Gastroesophageal sphincter (tissue), 4 donors: ENCODE measurements around the gene POLR2F. TPM values are rescaled to one million over a fixed set of nuclear protein-coding genes. Genes with fewer than 3 reads are reported as not detected.
"Not testable (repeated sequence)": the region's sequence is repeated elsewhere in the genome, so short reads cannot be mapped to it uniquely, and the experiment has no call there.

Experiments used
- ATAC-seq: fragments of 150-250 bp; one replicate; pipeline ENCODE4 v1.9.1; 2016; ENCODE audit warnings: mild to moderate bottlenecking, moderate library complexity
- H3K27ac ChIP-seq, 4 donors: fragments of 200-600 bp; sonication (generic) in 3 of 4; 1 replicate in 3 of 4; 2 replicates in 1 of 4; pipeline ENCODE4 v1.5.1; 2016 to 2019
- H3K27me3 ChIP-seq: fragments of 200-600 bp; sonication (generic); one replicate; pipeline ENCODE4 v1.5.1; 2019
- H3K36me3 ChIP-seq, 2 donors: fragments of 200-600 bp; sonication (generic); one replicate each; pipeline ENCODE4 v1.5.1; 2019; ENCODE audit warnings: control low read depth in 1 of 2
- H3K4me1 ChIP-seq, 3 donors: fragments of 200-600 bp; sonication (generic); 1 replicate in 2 of 3; 2 replicates in 1 of 3; pipeline ENCODE4 v1.5.1; 2016 to 2019; ENCODE audit warnings: control low read depth in 2 of 3
- H3K4me3 ChIP-seq, 2 donors: fragments of 200-600 bp; sonication (generic); one replicate each; pipeline ENCODE4 v1.5.1; 2019; ENCODE audit warnings: mild to moderate bottlenecking in 1 of 2, moderate library complexity in 1 of 2
- H3K9me3 ChIP-seq, 3 donors: fragments of 200-600 bp; sonication (generic); one replicate each; pipeline ENCODE4 v1.5.1; 2017 to 2019; ENCODE audit warnings: control low read depth in 2 of 3
- EP300 ChIP-seq: sonication (generic); formaldehyde crosslinking; IDR thresholded peaks from one replicate; pipeline ENCODE4 v1.6.1; 2017; ENCODE audit warnings: antibody characterized with exemption, mild to moderate bottlenecking
- POLR2A ChIP-seq, 2 donors: fragments of 450-650 bp; IDR thresholded peaks; one replicate each; pipeline ENCODE4 v1.6.1; 2017; ENCODE audit warnings: antibody characterized with exemption in 2 of 2, mild to moderate bottlenecking in 2 of 2, moderate library complexity in 1 of 2
- POLR2AphosphoS5 ChIP-seq: sonication (generic); formaldehyde crosslinking; IDR thresholded peaks from one replicate; pipeline ENCODE4 v1.6.1; 2017; ENCODE audit warnings: antibody characterized with exemption
- WGBS, 2 donors: methylation state at CpG; one replicate each; pipeline ENCODE4 v1.1.5; 2018; ENCODE audit warnings: low coverage in 1 of 2; 5-methylcytosine and 5-hydroxymethylcytosine counted together
- total RNA-seq, 4 donors: library from RNA; depleted of rRNA; stranded (reverse); fragments of >200 nt; gene quantifications; one replicate each; pipeline ENCODE4 v1.1.0, GENCODE V29; 2016
- TF ChIP-seq, protein P1 (sequence below), 4 experiments: fragments of 200-600 bp in 2 of 4; fragments of 450-650 bp in 2 of 4; sonication (generic) in 1 of 4; IDR thresholded peaks; one replicate each; pipeline ENCODE4 v1.5.1; 2017 to 2019; ENCODE audit warnings: antibody characterized with exemption in 4 of 4, mild to moderate bottlenecking in 2 of 4, moderate library complexity in 2 of 4

POLR2F gene
- total RNA-seq, 4 donors from 2014 or later = 41.4 to 79.5 (median 72.0) TPM

DNA sequence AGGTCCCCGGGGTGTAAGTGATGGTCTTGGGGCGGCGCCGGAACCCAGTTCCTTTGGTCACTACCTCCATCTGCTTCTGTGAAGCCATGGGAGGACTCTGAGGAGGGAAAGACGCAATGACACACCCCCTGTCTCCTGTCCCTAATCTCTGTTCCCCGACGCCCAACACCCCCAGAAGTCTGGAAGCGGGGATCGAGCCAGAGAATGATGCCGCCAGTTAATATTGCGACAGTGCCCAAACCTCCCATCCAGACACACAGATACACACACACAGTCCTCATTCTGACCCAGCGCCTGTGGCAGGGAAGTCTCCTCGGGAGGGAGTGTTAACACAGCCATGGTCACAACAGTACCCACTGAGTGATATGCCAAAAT is 450 bp upstream of the POLR2F start:
- Histone ChIP-seq H3K9me3 (no peaks in the 10 kb centered on the region), H3K36me3 (peaks cover 0 to 24% of the 10 kb centered on the region in 2 donors), H3K27me3 (no peaks in the 10 kb centered on the region), H3K4me3 (peak overlapping the region; percentile 63 to 98), H3K4me1 (peaks cover 0 to 34% (median 8%) of the 10 kb centered on the region in 3 donors), H3K27ac (peak overlapping the region in 3 of 4 donors; percentile 84 to 87 (median 87))
- WGBS, 2 donors = 0% methylated on average over 6 of the region's 13 CpGs; no CpG with 5 or more reads in 1 of the 2 donors
- TF ChIP-seq EP300 (no peak), POLR2AphosphoS5 (no peak), POLR2A (IDR thresholded peaks at IDR 0.05) (no peak)
- TF ChIP-seq, protein P1, sequence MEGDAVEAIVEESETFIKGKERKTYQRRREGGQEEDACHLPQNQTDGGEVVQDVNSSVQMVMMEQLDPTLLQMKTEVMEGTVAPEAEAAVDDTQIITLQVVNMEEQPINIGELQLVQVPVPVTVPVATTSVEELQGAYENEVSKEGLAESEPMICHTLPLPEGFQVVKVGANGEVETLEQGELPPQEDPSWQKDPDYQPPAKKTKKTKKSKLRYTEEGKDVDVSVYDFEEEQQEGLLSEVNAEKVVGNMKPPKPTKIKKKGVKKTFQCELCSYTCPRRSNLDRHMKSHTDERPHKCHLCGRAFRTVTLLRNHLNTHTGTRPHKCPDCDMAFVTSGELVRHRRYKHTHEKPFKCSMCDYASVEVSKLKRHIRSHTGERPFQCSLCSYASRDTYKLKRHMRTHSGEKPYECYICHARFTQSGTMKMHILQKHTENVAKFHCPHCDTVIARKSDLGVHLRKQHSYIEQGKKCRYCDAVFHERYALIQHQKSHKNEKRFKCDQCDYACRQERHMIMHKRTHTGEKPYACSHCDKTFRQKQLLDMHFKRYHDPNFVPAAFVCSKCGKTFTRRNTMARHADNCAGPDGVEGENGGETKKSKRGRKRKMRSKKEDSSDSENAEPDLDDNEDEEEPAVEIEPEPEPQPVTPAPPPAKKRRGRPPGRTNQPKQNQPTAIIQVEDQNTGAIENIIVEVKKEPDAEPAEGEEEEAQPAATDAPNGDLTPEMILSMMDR (IDR thresholded peaks at IDR 0.05) = no peak
- ATAC-seq = peak; percentile 73

- peak overlapping the region in 1 of 2 donors; percentile 98 for H3K4me3 ChIP-seq
- peaks cover 0 to 41% of the 10 kb centered on the region in 2 donors for H3K36me3 ChIP-seq
- 43 to 57% methylated on average over 2 to 4 of the region's 4 CpGs for WGBS, 2 donors
- ATAC-seq = no peak
- TF ChIP-seq POLR2AphosphoS5 (no peak), POLR2A (IDR thresholded peaks at IDR 0.05) (no peak), EP300 (no peak)
- TF ChIP-seq, protein P1 (IDR thresholded peaks at IDR 0.05) = no peak
- H3K4me1 ChIP-seq = peaks cover 0 to 34% (median 8%) of the 10 kb centered on the region in 3 donors
- no peaks in the 10 kb centered on the region for H3K9me3 ChIP-seq
- no peak overlapping the region for H3K27ac ChIP-seq
- H3K27me3 ChIP-seq = no peaks in the 10 kb centered on the region
Observed at GRCh38 chr22:37954686-37955085, 1.2 kb downstream of the POLR2F start.

DNA sequence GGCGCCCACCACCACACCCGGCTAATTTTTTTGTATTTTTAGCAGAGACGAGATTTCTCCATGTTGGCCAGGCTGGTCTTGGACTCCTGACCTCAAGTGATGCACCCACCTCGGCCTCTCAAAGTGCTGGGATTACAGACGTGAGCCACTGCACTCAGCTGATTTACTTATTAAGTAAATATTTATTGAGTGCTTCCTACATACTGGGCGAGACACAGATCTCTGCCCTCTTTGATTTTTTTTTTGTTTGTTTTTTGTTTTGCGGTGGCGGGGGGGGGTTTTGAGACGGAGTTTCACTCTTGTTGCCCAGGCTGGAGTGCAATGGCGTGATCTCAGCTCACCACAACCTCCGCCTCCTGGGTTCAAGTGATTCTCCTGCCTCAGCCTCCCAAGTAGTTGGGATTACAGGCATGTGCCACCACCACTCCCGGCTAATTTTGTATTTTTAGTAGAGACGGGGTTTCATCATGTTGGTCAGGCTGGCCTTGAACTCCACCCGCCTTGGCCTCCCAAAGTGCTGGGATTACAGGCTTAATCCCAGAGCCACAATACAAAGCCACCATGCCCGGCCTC is 2.4 kb downstream of the POLR2F start:
- WGBS, 2 donors = 66 to 84% methylated on average over 11 to 14 of the region's 15 CpGs
- H3K9me3 ChIP-seq, ATAC-seq, H3K27me3 ChIP-seq, H3K4me3 ChIP-seq, H3K27ac ChIP-seq: not testable (repeated sequence)
- H3K4me1 ChIP-seq = peaks cover 0 to 34% (median 8%) of the 10 kb centered on the region in 3 donors
- peaks cover 0 to 53% of the 10 kb centered on the region in 2 donors for H3K36me3 ChIP-seq

DNA sequence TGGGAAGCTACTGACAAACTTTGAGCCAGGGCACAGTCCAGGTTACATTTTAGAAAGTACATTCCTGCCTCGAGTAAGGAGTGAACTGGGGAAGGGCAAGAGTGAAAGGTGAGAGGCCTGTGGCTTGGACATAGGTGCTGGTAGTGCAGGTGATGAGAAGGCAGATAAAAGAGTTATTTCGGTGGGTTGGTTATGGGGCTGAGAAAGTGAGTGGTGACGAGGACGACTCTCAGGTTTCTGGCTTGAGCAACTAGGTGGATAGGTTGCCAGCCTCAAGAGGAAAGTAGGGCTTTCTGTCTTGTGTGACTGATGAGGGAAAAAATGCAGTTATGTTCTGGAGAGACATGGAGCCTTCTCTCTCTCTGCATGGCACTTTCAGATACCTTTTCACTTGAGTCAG is 3.7 kb downstream of the POLR2F start:
- TF ChIP-seq EP300 = no peak
- no peak for TF ChIP-seq POLR2AphosphoS5
- no peak for TF ChIP-seq POLR2A (IDR thresholded peaks at IDR 0.05)
- TF ChIP-seq, protein P1 (IDR thresholded peaks at IDR 0.05) = no peak
- Histone ChIP-seq H3K9me3 (no peaks in the 10 kb centered on the region), H3K4me3 (no peak overlapping the region), H3K27me3 (no peaks in the 10 kb centered on the region), H3K27ac (no peak overlapping the region), H3K4me1 (peaks cover 0 to 30% (median 8%) of the 10 kb centered on the region in 3 donors), H3K36me3 (peaks cover 0 to 66% of the 10 kb centered on the region in 2 donors)
- 85 to 89% methylated on average over 3 to 4 of the region's 4 CpGs for WGBS, 2 donors
- ATAC-seq = no peak

- peaks cover 0 to 87% of the 10 kb centered on the region in 2 donors for H3K36me3 ChIP-seq
- no peaks in the 10 kb centered on the region for H3K9me3 ChIP-seq
- TF ChIP-seq EP300 (no peak), POLR2A (IDR thresholded peaks at IDR 0.05) (no peak), POLR2AphosphoS5 (no peak)
- TF ChIP-seq, protein P1 (IDR thresholded peaks at IDR 0.05) = no peak
Observed at GRCh38 chr22:37959231-37959825, 5.8 kb downstream of the POLR2F start.

More at GRCh38 chr22:37959231-37959825, 5.8 kb downstream of the POLR2F start:
- H3K27me3 ChIP-seq = no peaks in the 10 kb centered on the region
- H3K4me1 ChIP-seq = peaks cover 0 to 16% (median 5%) of the 10 kb centered on the region in 3 donors
- WGBS, 2 donors = 97 to 100% methylated on average over 2 to 12 of the region's 18 CpGs
- no peak overlapping the region for H3K4me3 ChIP-seq
- no peak for ATAC-seq
- no peak overlapping the region for H3K27ac ChIP-seq
